ENCODE measurements around the gene SEC24D. TPM values are rescaled to one million over a fixed set of nuclear protein-coding genes. Genes with fewer than 3 reads are reported as not detected.

SEC24D gene
- total and polyA plus RNA-seq, 2 donors = 28.9 to 148 TPM

GRCh38 chr4:118753685-118754084 is 82.2 kb downstream of the SEC24D start:
- Histone ChIP-seq H3K4me3 (ENCODE audit: low read depth, low read length) (no peak overlapping the region), H3K4me1 (ENCODE audit: insufficient read depth) (peaks cover 2% of the 10 kb centered on the region), H3K27ac (ENCODE audit: low read depth) (no peak overlapping the region), H3K36me3 (ENCODE audit: insufficient read depth) (no peaks in the 10 kb centered on the region)
- WGBS = 40% methylated on average over 1 of the region's 1 CpG
- DNase-seq (ENCODE audit: extremely low spot score) = no peak

- Histone ChIP-seq H3K36me3 (ENCODE audit: insufficient read depth) (no peaks in the 10 kb centered on the region), H3K4me1 (ENCODE audit: insufficient read depth) (peaks cover 2% of the 10 kb centered on the region), H3K4me3 (ENCODE audit: low read depth, low read length) (no peak overlapping the region), H3K27ac (ENCODE audit: low read depth) (no peak overlapping the region)
- no peak for DNase-seq (ENCODE audit: extremely low spot score)
These were observed 82.8 kb downstream of the SEC24D start for GRCh38 chr4:118753096-118753495.

GRCh38 chr4:118752551-118752950 is 83.4 kb downstream of the SEC24D start:
- WGBS = 32% methylated on average over 2 of the region's 2 CpGs
- peaks cover 2% of the 10 kb centered on the region for H3K4me1 ChIP-seq (ENCODE audit: insufficient read depth)

GRCh38 chr4:118751629-118752323 is 84.2 kb downstream of the SEC24D start:
- H3K4me3 ChIP-seq (ENCODE audit: low read depth, low read length) = no peak overlapping the region
- DNase-seq (ENCODE audit: extremely low spot score) = no peak
- H3K36me3 ChIP-seq (ENCODE audit: insufficient read depth) = no peaks in the 10 kb centered on the region
- H3K27ac ChIP-seq (ENCODE audit: low read depth) = no peak overlapping the region
- no peaks in the 10 kb centered on the region for H3K4me1 ChIP-seq (ENCODE audit: insufficient read depth)
- 73% methylated on average over 2 of the region's 2 CpGs for WGBS

More at GRCh38 chr4:118752551-118752950, 83.4 kb downstream of the SEC24D start:
- Histone ChIP-seq H3K27ac (ENCODE audit: low read depth) (no peak overlapping the region), H3K36me3 (ENCODE audit: insufficient read depth) (no peaks in the 10 kb centered on the region), H3K4me3 (ENCODE audit: low read depth, low read length) (no peak overlapping the region)
- no peak for DNase-seq (ENCODE audit: extremely low spot score)

GRCh38 chr4:118749347-118749988 is 86.5 kb downstream of the SEC24D start:
- no peak overlapping the region for H3K4me3 ChIP-seq (ENCODE audit: low read depth, low read length)
- DNase-seq (ENCODE audit: extremely low spot score) = no peak
- 68% methylated on average over 5 of the region's 5 CpGs for WGBS
- no peaks in the 10 kb centered on the region for H3K4me1 ChIP-seq (ENCODE audit: insufficient read depth)
- no peak overlapping the region for H3K27ac ChIP-seq (ENCODE audit: low read depth)
- no peaks in the 10 kb centered on the region for H3K36me3 ChIP-seq (ENCODE audit: insufficient read depth)

GRCh38 chr4:118746251-118746919 is 89.5 kb downstream of the SEC24D start:
- no peak for DNase-seq (ENCODE audit: extremely low spot score)
- Histone ChIP-seq H3K27ac (ENCODE audit: low read depth) (no peak overlapping the region), H3K36me3 (ENCODE audit: insufficient read depth) (no peaks in the 10 kb centered on the region), H3K4me1 (ENCODE audit: insufficient read depth) (no peaks in the 10 kb centered on the region), H3K4me3 (ENCODE audit: low read depth, low read length) (no peak overlapping the region)
- 27% methylated on average over 2 of the region's 2 CpGs for WGBS

- 70% methylated on average over 3 of the region's 3 CpGs for WGBS
- Histone ChIP-seq H3K36me3 (ENCODE audit: insufficient read depth) (no peaks in the 10 kb centered on the region), H3K27ac (ENCODE audit: low read depth) (no peak overlapping the region), H3K4me3 (ENCODE audit: low read depth, low read length) (no peak overlapping the region), H3K4me1 (ENCODE audit: insufficient read depth) (no peaks in the 10 kb centered on the region)
- DNase-seq (ENCODE audit: extremely low spot score) = no peak
These were observed 90.6 kb downstream of the SEC24D start for GRCh38 chr4:118745357-118745756.

GRCh38 chr4:118743867-118744266 is 92.1 kb downstream of the SEC24D start:
- Histone ChIP-seq H3K4me1 (ENCODE audit: insufficient read depth) (no peaks in the 10 kb centered on the region), H3K4me3 (ENCODE audit: low read depth, low read length) (no peak overlapping the region), H3K36me3 (ENCODE audit: insufficient read depth) (no peaks in the 10 kb centered on the region), H3K27ac (ENCODE audit: low read depth) (no peak overlapping the region)
- no peak for DNase-seq (ENCODE audit: extremely low spot score)
- 78% methylated on average over 4 of the region's 4 CpGs for WGBS

- Histone ChIP-seq H3K36me3 (ENCODE audit: insufficient read depth) (no peaks in the 10 kb centered on the region), H3K27ac (ENCODE audit: low read depth) (no peak overlapping the region), H3K4me1 (ENCODE audit: insufficient read depth) (no peaks in the 10 kb centered on the region), H3K4me3 (ENCODE audit: low read depth, low read length) (no peak overlapping the region)
- DNase-seq (ENCODE audit: extremely low spot score) = no peak
These were observed 93.9 kb downstream of the SEC24D start for GRCh38 chr4:118742050-118742449.

GRCh38 chr4:118741301-118741855 is 94.5 kb downstream of the SEC24D start:
- no peak for DNase-seq (ENCODE audit: extremely low spot score)
- Histone ChIP-seq H3K36me3 (ENCODE audit: insufficient read depth) (no peaks in the 10 kb centered on the region), H3K4me1 (ENCODE audit: insufficient read depth) (no peaks in the 10 kb centered on the region), H3K4me3 (ENCODE audit: low read depth, low read length) (peak overlapping the region; percentile 5), H3K27ac (ENCODE audit: low read depth) (peak overlapping the region; percentile 35)
- WGBS = 16% methylated on average over 6 of the region's 6 CpGs

GRCh38 chr4:118740869-118741268 is 95.1 kb downstream of the SEC24D start:
- 31% methylated on average over 5 of the region's 5 CpGs for WGBS
- Histone ChIP-seq H3K27ac (ENCODE audit: low read depth) (peak overlapping the region; percentile 35), H3K4me1 (ENCODE audit: insufficient read depth) (no peaks in the 10 kb centered on the region), H3K36me3 (ENCODE audit: insufficient read depth) (peaks cover under 1% of the 10 kb centered on the region), H3K4me3 (ENCODE audit: low read depth, low read length) (no peak overlapping the region)
- DNase-seq (ENCODE audit: extremely low spot score) = no peak

- Histone ChIP-seq H3K4me1 (ENCODE audit: insufficient read depth) (no peaks in the 10 kb centered on the region), H3K4me3 (ENCODE audit: low read depth, low read length) (no peak overlapping the region), H3K36me3 (ENCODE audit: insufficient read depth) (peaks cover 5% of the 10 kb centered on the region), H3K27ac (ENCODE audit: low read depth) (no peak overlapping the region)
- DNase-seq (ENCODE audit: extremely low spot score) = no peak
- WGBS = 42% methylated on average over 2 of the region's 2 CpGs
These were observed 96.8 kb downstream of the SEC24D start for GRCh38 chr4:118739022-118739713.

GRCh38 chr4:118738090-118738489 is 97.8 kb downstream of the SEC24D start:
- Histone ChIP-seq H3K4me1 (ENCODE audit: insufficient read depth) (no peaks in the 10 kb centered on the region), H3K36me3 (ENCODE audit: insufficient read depth) (peaks cover 6% of the 10 kb centered on the region), H3K4me3 (ENCODE audit: low read depth, low read length) (no peak overlapping the region), H3K27ac (ENCODE audit: low read depth) (no peak overlapping the region)
- no peak for DNase-seq (ENCODE audit: extremely low spot score)
- WGBS = 74% methylated on average over 3 of the region's 3 CpGs
